AG04450 (cell line): Measurements from ENCODE around the gene GAR1. TPM values are rescaled to one million over a fixed set of nuclear protein-coding genes. Genes with fewer than 3 reads are reported as not detected.
"Not testable (repeated sequence)": the region's sequence is repeated elsewhere in the genome, so short reads cannot be mapped to it uniquely, and the experiment has no call there.

ENCODE experiments used
- CTCF ChIA-PET: fragments of 300-600, 350-600 bp; formaldehyde crosslinking; extraction: SDS; loops from one replicate; lab custom pipeline; 2022; ENCODE audit warnings: antibody characterized with exemption, inconsistent platforms; lab: Charles Lee
- POLR2A ChIA-PET: fragments of 350-600 bp; formaldehyde crosslinking; extraction: SDS; loops from one replicate; lab custom pipeline; 2021; ENCODE audit warnings: antibody characterized with exemption, inconsistent platforms; lab: Yijun Ruan, JAX
- DNase-seq: peaks from one replicate; pipeline ENCODE4 v3.0.0-alpha.2; 2011; ENCODE audit warnings: low read depth, low spot score
- H3K27ac ChIP-seq: one replicate; pipeline ENCODE4 v1.5.1; 2012; ENCODE audit warnings: low read depth, low read length, control low read depth
- H3K27me3 ChIP-seq: one replicate; pipeline ENCODE4 v1.6.0; 2012; ENCODE audit warnings: low read length; ENCODE audit not compliant: control insufficient read depth, insufficient read depth
- H3K4me3 ChIP-seq: 2 replicates; pipeline ENCODE4 v1.5.1; 2011; ENCODE audit warnings: mild to moderate bottlenecking, low read depth, low read length, control low read depth
- H3K9me3 ChIP-seq: 2 replicates; pipeline ENCODE4 v1.5.1; 2012; ENCODE audit warnings: low read length; ENCODE audit not compliant: control insufficient read depth, insufficient read depth
- polyA minus RNA-seq: library from RNA; depleted of rRNA, polyadenylated mRNA; stranded (reverse); fragments of >200 nt; gene quantifications from 2 replicates; pipeline ENCODE4 v1.2.3, GENCODE V29; 2011; rRNA and poly(A)+ RNA removed
- polyA plus RNA-seq: library from polyadenylated mRNA; depleted of rRNA; stranded (reverse); fragments of >200 nt; gene quantifications from 2 replicates; pipeline ENCODE4 v1.2.3, GENCODE V29; 2011; rRNA removed
- TF ChIP-seq, protein P1 (sequence below): IDR thresholded peaks from 2 replicates; pipeline ENCODE4 v1.5.1; 2011; ENCODE audit warnings: low read depth, low read length, control low read depth, inconsistent platforms

Gene GAR1
- 18.3 and 23.7 TPM in 2 replicates for polyA plus RNA-seq
- 2.2 and 3.2 TPM in 2 replicates for polyA minus RNA-seq

DNA sequence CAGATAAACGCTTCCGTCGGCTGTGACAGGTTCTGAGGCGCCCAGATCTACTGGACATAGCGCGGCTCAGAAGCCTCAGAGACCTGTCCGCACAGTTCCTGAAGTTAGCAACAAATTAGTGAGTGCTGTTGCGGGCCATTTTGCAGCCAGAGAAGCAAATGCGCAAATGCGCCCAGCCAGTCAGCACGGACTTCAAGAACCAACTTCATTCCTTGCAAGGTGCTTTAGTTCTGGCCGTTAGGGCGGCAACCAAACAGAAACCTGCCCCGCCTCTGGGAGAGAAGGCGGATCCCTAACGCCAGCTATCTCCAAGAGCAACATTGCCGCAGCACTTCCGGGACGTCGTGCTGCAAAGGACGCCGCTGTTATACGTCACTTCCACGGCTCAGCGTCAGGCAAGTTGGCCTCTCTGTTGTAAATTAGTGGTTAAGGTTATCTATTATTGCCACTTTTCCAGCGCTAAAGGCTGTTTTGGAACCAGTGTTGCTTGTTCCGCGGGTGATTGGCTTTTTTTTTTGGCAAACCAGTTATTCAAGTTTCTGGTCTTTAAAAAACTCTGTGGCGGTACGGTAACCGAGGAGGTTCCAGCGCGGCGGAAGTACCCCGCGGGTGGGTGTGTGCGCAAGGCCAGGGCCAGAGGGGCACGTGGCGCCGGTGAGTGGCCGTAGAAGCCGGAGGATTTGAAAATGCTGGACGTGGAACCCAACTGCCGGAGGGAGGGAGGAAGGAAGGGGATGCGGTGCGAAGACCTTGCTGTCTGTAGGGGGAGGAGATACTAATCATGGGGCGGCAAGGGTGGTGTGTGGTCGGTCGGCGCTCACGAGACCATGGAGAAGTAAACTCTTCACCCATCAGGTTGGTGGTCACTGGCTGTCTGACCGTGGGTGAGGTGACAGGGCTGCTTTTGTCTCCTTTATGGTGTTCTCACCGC lies at the start of gene GAR1:
GAR1 (plus strand) TSS at position 612 of the 931 bp plus-strand sequence. CDS start 403 bp downstream, outside the sequence.
- POLR2A ChIA-PET, result interaction anchor here (0.7 kb wide), 1 partner anchor 64 kb away, joined by 3 read pairs; no protein-coding TSS in a partner anchor

GRCh38 chr4:109782092-109782491 lies 33.5 kb upstream of the GAR1 start:
- CTCF ChIA-PET, H3K4me3 ChIP-seq, POLR2A ChIA-PET: not testable (repeated sequence)

More for the DNA sequence above, at the start of gene GAR1:
- CTCF ChIA-PET, result interaction anchor here (0.5 to 2.5 kb wide), 3 partner anchors 11 to 1224 kb away, joined by 3 to 17 read pairs (median 3); partner anchors contain the start of gene RRH
- H3K27me3 ChIP-seq, result no peaks in the 10 kb centered on the region
- H3K4me3 ChIP-seq, result peak within 1 kb of the TSS; percentile 96
- peak within 1 kb of the TSS; percentile 69 for H3K27ac ChIP-seq
- TF ChIP-seq, protein P1, sequence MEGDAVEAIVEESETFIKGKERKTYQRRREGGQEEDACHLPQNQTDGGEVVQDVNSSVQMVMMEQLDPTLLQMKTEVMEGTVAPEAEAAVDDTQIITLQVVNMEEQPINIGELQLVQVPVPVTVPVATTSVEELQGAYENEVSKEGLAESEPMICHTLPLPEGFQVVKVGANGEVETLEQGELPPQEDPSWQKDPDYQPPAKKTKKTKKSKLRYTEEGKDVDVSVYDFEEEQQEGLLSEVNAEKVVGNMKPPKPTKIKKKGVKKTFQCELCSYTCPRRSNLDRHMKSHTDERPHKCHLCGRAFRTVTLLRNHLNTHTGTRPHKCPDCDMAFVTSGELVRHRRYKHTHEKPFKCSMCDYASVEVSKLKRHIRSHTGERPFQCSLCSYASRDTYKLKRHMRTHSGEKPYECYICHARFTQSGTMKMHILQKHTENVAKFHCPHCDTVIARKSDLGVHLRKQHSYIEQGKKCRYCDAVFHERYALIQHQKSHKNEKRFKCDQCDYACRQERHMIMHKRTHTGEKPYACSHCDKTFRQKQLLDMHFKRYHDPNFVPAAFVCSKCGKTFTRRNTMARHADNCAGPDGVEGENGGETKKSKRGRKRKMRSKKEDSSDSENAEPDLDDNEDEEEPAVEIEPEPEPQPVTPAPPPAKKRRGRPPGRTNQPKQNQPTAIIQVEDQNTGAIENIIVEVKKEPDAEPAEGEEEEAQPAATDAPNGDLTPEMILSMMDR, result no peak
- peaks cover 4% of the 10 kb centered on the region; the same call in 1 of the 2 replicates for H3K9me3 ChIP-seq
- peak; percentile 77 for DNase-seq

DNA sequence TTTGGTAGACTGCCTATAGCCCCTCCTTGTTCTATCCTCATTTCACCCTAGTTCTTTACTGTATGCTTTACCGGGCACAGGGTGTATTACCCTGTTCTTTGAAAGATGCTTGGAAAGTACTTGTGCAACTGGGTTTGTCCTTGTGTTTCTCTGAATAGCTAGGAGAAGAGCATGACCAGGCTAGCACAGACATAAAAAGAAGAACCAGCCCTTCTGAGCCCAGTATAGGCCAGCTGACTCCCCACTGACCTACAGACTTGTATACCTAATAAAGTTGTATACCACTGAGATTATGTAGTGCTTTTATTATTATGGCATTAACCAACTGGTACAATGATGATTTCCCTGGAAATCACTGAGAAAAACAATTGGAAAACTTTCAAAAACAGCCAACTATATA lies 28.7 kb upstream of the GAR1 start:
- Histone ChIP-seq H3K9me3 (no peaks in the 10 kb centered on the region), H3K27me3 (no peaks in the 10 kb centered on the region)

More at GRCh38 chr4:109782092-109782491, 33.5 kb upstream of the GAR1 start:
- not testable (repeated sequence) for H3K27me3 ChIP-seq, H3K9me3 ChIP-seq, DNase-seq, H3K27ac ChIP-seq

DNA sequence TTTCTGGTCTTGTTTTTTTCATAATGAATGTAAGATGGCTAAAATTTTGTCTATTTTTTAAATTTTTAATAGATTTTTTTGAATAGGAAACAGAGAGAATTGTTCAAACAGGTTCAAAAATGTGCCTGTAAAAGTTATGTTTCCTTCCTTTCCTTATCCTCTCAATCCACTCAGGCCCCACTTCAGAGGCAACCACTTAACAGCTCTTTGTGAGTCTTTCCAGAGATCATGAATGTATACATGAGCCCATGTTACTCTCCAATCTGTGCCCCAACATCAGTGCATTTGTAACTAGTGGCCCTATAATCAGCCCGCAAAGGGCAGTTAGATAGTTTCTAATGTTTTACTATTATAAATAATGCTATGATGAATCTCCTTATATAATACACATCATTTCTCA lies 27.8 kb upstream of the GAR1 start:
- CTCF ChIA-PET, result no interaction called here
- no peaks in the 10 kb centered on the region for H3K27me3 ChIP-seq
- DNase-seq, result no peak
- TF ChIP-seq, protein P1, result no peak
- H3K27ac ChIP-seq, result no peak overlapping the region
- no peak overlapping the region for H3K4me3 ChIP-seq
- POLR2A ChIA-PET, result no interaction called here
- H3K9me3 ChIP-seq, result no peaks in the 10 kb centered on the region

More for the DNA sequence above, 28.7 kb upstream of the GAR1 start:
- DNase-seq, result no peak
- ChIA-PET CTCF (no interaction called here), POLR2A (no interaction called here)
- no peak overlapping the region for H3K4me3 ChIP-seq
- TF ChIP-seq, protein P1, result no peak
- no peak overlapping the region for H3K27ac ChIP-seq

- no peak for DNase-seq
- Histone ChIP-seq H3K9me3 (no peaks in the 10 kb centered on the region), H3K27me3 (no peaks in the 10 kb centered on the region), H3K4me3 (no peak overlapping the region), H3K27ac (no peak overlapping the region)
- TF ChIP-seq, protein P1, result no peak
- CTCF ChIA-PET, result no interaction called here
- POLR2A ChIA-PET, result no interaction called here
Observed at GRCh38 chr4:109795059-109795458, 20.5 kb upstream of the GAR1 start.
